GM12873 (cell line): ENCODE measurements around the gene FITM2.

Experiments used
- TF ChIP-seq, protein P1 (sequence below): IDR thresholded peaks from 2 replicates; pipeline ENCODE4 v1.5.1; 2012; ENCODE audit warnings: low read depth, mild to moderate bottlenecking, moderate library complexity, low read length, control low read depth; ENCODE audit not compliant: insufficient read depth; ENCODE audit errors: missing control alignments

FITM2 gene

DNA sequence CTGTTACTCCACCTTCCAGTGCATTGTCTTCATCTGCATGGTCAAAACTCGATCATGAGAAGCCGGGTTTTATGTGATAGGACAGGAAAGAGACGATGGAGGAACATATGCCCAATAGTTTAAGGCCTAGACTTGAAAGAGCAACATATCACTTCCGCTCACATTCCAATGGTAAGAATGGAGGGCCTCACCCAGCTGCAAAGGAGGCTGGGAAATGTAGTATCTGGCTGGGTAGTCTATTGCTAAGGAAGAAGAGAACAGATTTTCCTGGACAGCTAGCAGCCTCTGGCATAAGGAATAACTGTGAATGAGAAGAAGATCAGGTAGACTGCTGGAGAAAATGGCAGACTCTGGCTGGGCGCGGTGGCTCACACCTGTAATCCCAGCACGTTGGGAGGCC is 19.2 kb downstream of the FITM2 start:
- TF ChIP-seq, protein P1, sequence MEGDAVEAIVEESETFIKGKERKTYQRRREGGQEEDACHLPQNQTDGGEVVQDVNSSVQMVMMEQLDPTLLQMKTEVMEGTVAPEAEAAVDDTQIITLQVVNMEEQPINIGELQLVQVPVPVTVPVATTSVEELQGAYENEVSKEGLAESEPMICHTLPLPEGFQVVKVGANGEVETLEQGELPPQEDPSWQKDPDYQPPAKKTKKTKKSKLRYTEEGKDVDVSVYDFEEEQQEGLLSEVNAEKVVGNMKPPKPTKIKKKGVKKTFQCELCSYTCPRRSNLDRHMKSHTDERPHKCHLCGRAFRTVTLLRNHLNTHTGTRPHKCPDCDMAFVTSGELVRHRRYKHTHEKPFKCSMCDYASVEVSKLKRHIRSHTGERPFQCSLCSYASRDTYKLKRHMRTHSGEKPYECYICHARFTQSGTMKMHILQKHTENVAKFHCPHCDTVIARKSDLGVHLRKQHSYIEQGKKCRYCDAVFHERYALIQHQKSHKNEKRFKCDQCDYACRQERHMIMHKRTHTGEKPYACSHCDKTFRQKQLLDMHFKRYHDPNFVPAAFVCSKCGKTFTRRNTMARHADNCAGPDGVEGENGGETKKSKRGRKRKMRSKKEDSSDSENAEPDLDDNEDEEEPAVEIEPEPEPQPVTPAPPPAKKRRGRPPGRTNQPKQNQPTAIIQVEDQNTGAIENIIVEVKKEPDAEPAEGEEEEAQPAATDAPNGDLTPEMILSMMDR: no peak

DNA sequence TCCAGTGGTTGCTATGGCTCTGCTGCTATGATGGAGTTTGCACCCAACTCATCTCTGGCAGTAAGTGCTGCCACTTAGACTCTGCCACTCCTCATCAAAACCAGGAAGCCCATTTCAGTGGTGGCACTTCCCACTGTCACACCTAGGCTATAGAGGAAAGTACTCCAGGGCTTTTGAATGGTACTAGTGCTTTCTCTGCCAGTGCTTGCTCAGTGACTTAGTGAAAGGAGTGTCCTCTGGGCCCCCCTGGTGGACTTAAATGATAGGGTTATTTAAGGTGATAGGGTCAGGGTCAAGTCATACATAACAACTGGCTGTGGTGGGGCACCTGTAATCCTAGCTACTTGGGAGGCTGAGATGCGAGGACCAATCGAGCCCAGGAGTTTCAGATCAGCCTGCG is 22.8 kb downstream of the FITM2 start:
- TF ChIP-seq, protein P1: peak; percentile 2

DNA sequence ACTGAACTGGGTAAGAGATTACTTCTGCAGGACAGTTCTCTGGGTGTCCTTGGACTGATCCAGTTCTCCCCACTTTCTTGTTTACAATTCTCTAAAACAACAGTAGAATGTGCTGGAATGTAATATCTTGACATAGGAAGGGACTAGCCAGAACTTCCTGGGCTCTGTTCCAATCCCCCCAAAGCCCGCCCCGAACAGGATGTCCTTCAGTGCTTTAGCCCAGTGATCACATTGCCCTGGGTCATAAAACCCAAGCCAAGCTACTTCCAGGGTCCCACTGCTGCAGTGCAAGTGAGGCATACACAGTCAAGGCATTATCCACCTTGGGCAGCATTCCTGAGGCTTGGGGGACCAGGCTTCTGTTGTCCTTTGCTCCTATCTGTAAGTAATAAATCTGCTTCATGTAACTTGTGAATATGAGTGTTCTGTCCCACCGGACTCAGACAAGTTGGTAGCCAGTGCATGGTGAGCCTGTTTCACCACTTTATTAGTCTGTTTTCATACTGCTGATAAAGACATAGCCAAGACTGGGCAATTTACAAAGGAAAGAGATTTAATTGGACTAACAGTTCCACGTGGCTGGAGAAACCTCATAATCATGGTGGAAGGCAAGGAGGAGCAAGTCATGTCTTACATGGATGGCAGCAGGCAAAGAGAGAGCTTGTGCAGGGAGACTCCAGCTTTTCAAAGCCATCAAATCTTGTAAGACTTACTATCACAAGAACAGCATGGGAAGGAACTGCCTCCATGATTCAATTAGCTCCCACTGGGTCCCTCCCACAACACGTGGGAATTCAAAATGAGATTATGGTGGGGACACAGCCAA is 23.5 kb downstream of the FITM2 start:
- TF ChIP-seq, protein P1: no peak

DNA sequence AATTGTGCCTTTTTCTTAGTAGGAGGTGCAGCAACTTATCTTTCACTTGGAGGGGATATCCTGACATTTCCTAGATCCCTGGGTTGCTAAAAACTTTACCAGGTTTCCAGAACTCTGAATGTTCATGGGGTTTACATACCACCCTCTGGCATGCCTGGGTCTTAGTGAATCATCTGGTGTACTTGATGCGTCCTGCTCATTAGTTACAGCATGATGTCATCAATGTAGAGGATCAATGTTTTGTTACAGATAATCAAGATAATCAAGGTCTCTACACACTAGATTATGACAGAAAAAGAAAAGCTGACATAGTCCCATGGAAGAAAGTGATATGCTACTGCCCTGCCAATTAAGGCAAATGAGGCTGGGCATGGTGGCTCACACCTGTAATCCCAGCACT is 27.0 kb downstream of the FITM2 start:
- TF ChIP-seq, protein P1: no peak

DNA sequence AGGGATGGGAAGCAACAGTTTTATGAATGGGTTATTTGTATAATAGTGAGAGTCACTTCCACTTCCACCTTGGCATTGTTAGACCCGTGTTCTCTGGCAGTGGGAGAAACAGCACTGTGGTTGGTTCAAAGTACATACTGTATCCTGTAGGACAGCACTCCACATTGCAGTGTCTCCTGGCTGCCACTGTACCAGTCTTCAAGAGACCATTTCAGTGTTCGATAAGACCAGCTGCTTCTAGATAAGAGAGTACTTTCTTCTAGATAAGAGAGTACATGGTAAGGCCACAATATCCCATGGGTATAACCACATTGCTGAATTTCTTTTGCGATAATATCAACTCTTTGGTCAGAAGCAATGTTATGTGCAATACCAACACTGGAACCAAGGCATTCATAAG is 28.8 kb downstream of the FITM2 start:
- TF ChIP-seq, protein P1: no peak

DNA sequence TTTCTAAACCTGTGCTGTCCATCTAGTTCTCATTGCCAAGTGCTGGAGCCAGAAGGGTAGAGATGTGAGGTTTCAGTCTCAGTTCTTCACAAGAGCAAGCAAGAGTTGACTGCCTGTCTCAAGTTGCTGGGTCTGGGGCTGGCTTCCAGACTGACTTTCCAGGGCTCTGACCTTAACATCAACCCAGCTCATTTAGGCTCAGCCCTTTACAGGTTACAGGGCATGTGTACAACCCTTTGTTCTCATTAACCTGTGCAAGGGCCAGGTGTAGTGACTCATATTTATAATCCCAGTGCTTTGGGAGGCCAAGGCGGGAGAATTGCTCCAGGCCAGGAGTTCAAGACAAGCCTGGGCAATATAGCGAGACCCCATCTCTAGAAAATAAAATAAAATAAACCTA is 30.6 kb downstream of the FITM2 start:
- TF ChIP-seq, protein P1: no peak

DNA sequence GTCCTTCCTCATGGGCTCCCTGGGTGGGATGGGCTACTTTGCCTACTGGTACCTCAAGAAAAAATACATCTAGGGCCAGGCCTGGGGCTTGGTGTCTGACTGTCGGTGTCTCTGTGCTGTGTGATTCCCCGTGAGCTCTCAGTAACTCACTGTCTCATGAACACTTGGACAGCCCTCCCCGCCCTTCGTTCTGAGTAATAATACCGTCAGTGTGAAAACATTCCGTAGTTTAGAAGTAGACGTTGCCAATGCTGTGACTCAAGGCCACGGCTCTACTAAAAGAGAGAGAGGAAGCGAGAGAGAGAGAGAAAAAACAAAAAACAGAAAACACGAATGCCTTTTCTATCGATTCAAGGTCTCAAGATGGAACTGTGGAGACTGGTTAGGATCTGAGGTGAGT is 31.8 kb downstream of the FITM2 start:
- TF ChIP-seq, protein P1: no peak
